ENCODE data around the gene TENM3.

The TENM3 gene

DNA sequence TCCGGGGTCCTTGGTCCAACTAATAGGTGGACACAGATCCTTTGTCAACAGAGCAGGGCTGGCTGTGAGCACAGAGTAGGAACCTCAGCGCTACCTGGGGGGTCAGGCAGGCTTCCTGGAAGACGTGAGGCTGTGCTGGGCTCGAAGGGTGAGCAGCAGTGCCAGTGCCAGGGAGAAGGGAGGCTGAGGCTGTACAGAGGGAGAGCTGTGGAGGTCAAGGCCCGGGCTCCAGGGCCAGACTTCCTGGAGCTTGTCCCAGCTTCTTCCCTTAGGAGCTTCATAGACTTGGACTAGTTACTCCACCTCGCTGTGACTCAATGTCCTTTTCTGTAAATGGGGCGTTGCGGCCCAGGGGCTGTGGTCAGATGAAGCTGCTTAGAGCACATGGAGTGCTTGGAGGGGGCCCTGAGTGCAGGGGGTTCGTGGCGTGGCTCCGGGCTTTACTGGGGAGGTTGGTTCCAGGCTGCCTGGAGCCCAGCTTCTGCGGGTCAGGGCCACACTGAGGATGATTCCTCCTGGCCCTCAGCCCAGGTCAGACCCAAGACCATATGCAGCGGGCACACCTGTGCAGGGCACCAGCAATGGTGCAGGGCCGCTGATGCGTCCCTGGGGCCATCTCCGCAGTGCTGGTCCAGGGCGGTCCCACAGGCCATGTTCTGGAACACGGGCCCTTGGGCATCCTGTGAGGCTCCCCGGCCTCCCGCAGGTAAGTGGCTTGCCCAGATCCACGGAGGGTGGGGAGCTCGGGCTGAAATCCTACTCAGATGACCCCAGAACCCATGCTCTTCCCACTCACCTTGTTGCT is 575.9 kb downstream of the TENM3 start:
- no peak overlapping the region for H3K4me3 ChIP-seq (ENCODE audit: low read depth, low read length)
- no peak for DNase-seq (ENCODE audit: low read depth)
- no peak for TF ChIP-seq CTCF (conservative IDR thresholded peaks at IDR 0.05; ENCODE audit: low read depth, low read length)

DNA sequence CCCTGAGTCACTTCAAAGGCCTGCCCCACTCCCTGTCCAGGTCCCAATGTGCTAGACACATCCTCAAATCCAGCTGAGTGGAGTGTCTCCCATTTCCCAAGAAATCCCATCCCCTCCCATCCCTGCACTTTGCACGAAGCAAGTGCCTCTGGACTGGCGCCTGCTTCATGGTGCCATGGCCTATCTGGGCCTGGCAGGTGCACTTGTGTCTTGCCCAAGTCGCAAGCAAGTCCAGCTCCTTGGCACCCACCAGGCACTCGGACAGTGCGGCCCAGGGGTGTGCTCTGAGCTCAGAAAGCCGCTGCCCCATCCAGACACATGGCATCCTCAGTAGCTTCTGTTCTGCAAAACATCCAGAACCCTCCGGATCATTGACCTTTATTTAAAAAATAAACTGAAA is 576.5 kb downstream of the TENM3 start:
- no peak for TF ChIP-seq CTCF (conservative IDR thresholded peaks at IDR 0.05; ENCODE audit: low read depth, low read length)
- no peak overlapping the region for H3K4me3 ChIP-seq (ENCODE audit: low read depth, low read length)
- DNase-seq (ENCODE audit: low read depth): no peak

DNA sequence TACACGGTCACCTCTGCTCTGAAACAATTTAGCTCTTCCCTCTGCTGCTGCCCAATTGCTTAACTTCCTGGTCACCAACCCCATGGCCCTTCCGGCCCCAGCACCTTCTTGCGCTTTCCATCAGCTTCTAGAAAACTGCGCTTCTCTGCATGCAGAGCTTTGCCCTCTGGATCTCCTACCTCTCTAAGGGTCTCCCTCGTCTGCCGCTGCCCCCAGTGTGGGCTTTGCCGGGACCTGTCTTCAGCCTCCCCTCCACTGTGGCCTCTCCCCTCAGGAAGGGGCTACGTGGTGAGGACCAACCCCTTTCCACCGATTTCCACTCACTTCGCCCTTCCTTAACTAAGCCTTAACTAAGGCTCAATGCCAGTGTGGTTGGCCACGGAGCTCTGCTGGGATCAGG is 579.4 kb downstream of the TENM3 start:
- TF ChIP-seq CTCF (conservative IDR thresholded peaks at IDR 0.05; ENCODE audit: low read depth, low read length): no peak
- DNase-seq (ENCODE audit: low read depth): no peak

DNA sequence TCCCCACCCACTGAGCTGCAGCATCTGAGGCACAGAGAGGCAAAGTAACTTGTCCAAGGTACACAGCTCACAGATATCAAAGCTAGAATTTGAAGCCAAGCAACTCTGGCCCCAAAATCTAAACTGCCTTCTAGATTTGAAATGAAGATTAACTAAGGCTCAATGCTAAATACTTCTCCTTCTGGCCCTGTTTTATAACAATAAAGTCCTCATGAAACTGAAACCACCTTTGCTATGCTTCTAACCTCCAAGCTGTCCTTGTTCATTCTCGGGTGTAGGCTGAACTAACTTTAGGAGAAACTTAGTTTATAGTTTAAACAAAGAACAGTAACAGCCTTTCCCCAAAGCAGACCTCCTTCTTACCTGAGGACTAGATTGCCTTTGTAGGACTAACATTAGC is 580.4 kb downstream of the TENM3 start:
- no peak overlapping the region for H3K4me3 ChIP-seq (ENCODE audit: low read depth, low read length)
- no peak for TF ChIP-seq CTCF (conservative IDR thresholded peaks at IDR 0.05; ENCODE audit: low read depth, low read length)
- DNase-seq (ENCODE audit: low read depth): no peak

More for the DNA sequence above, 579.4 kb downstream of the TENM3 start:
- H3K4me3 ChIP-seq (ENCODE audit: low read depth, low read length): no peak overlapping the region

DNA sequence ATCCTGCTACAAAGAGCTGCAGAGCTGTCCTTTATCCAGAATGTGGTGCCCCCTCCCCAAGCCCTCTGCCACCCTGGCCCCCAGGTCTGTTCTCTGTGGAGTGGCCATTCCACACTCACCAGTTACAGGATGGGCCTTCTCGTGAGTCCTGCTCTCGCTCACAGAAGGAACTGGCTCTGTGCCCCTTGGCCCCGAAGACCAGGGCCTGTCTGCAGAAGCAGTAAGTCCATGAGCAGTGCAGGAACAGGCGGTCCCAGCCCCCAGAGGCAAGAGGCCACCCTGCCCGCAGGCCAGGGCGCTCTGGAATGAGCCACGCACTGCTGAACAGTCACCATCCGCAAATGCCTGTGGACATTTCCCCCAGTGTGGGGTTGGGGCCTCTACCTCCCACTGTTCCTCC is 581.8 kb downstream of the TENM3 start:
- TF ChIP-seq CTCF (conservative IDR thresholded peaks at IDR 0.05; ENCODE audit: low read depth, low read length): no peak
- H3K4me3 ChIP-seq (ENCODE audit: low read depth, low read length): no peak overlapping the region
- no peak for DNase-seq (ENCODE audit: low read depth)

GRCh38 chr4:182825786-182826185 is 582.6 kb downstream of the TENM3 start:
- DNase-seq (ENCODE audit: low read depth): no peak
- H3K4me3 ChIP-seq (ENCODE audit: low read depth, low read length): no peak overlapping the region
- TF ChIP-seq CTCF (conservative IDR thresholded peaks at IDR 0.05; ENCODE audit: low read depth, low read length): no peak

DNA sequence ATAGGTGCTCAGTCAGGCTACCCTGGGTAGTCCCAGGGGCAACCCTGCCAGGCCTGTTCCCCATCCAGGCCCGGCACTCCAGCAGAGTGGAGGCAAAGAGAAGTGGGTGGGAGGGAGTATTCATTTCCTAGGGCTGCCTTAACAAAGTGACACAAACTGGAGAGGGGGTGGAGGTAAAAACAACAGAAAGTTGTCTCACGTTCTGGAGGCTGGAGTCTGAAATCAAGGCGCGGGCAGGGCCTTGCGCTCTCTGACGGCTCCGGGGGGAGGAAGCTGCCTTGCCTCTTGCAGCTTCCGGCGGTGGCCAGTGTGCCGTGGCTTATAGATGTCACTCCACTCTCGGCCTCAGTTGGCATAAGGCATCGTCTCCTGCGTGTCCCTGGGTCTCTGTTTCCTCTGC is 583.2 kb downstream of the TENM3 start:
- TF ChIP-seq CTCF (conservative IDR thresholded peaks at IDR 0.05; ENCODE audit: low read depth, low read length): no peak

More for the DNA sequence above, 583.2 kb downstream of the TENM3 start:
- H3K4me3 ChIP-seq (ENCODE audit: low read depth, low read length): no peak overlapping the region
- no peak for DNase-seq (ENCODE audit: low read depth)

All from choroid plexus epithelial cell (primary cell).